Tibial nerve (tissue), 4 donors: ENCODE results near the gene GSTCD. TPM values are rescaled to one million over a fixed set of nuclear protein-coding genes. Genes with fewer than 3 reads are reported as not detected.
"Not testable (repeated sequence)": the region's sequence is repeated elsewhere in the genome, so short reads cannot be mapped to it uniquely, and the experiment has no call there.

Experiments
- DNase-seq, 2 donors: peaks; one replicate each; pipeline ENCODE4 v3.0.0-alpha.2; 2019; ENCODE audit warnings: low spot score in 2 of 2
- H3K27ac ChIP-seq, 4 donors: fragments of 200-600 bp; sonication (generic) in 3 of 4; one replicate each; pipeline ENCODE4 v1.5.1; 2017 to 2019; ENCODE audit warnings: mild to moderate bottlenecking in 1 of 4
- H3K27me3 ChIP-seq, 2 donors: fragments of 200-600 bp; sonication (generic) in 1 of 2; one replicate each; pipeline versions ENCODE4 v1.5.1 to v1.6.0; 2017 to 2019
- H3K36me3 ChIP-seq, 3 donors: fragments of 200-600 bp; sonication (generic); one replicate each; pipeline ENCODE4 v1.5.1; 2018 to 2019
- H3K4me1 ChIP-seq, 4 donors: fragments of 200-600 bp; sonication (generic) in 3 of 4; one replicate each; pipeline ENCODE4 v1.5.1; 2017 to 2019
- H3K4me3 ChIP-seq, 4 donors: fragments of 200-600 bp; sonication (generic) in 3 of 4; one replicate each; pipeline ENCODE4 v1.5.1; 2017 to 2019; ENCODE audit warnings: mild to moderate bottlenecking in 1 of 4, moderate library complexity in 1 of 4
- H3K9me3 ChIP-seq, 4 donors: fragments of 200-600 bp; sonication (generic) in 3 of 4; one replicate each; pipeline ENCODE4 v1.5.1; 2017 to 2019
- CTCF ChIP-seq, 5 experiments: fragments of 200-600 bp in 3 of 5; fragments of 450-650 bp in 2 of 5; sonication (generic) in 3 of 5; IDR thresholded peaks; one replicate each; pipeline ENCODE4 v1.5.1; 2016 to 2019; ENCODE audit warnings: antibody characterized with exemption in 5 of 5, mild to moderate bottlenecking in 3 of 5, moderate library complexity in 2 of 5
- EP300 ChIP-seq, 2 donors: sonication (generic); formaldehyde crosslinking; IDR thresholded peaks; one replicate each; pipeline ENCODE4 v1.6.1; 2017; ENCODE audit warnings: antibody characterized with exemption in 2 of 2, mild to moderate bottlenecking in 1 of 2
- POLR2A ChIP-seq, 2 donors: fragments of 450-650 bp; IDR thresholded peaks; one replicate each; pipeline ENCODE4 v1.6.1; 2017; ENCODE audit warnings: antibody characterized with exemption in 2 of 2, mild to moderate bottlenecking in 2 of 2, moderate library complexity in 2 of 2
- WGBS, 2 donors: methylation state at CpG; one replicate each; pipeline ENCODE4 v1.1.5; 2018; 5-methylcytosine and 5-hydroxymethylcytosine counted together
- total RNA-seq, 4 donors: library from RNA; depleted of rRNA; stranded (reverse); fragments of >200 nt; gene quantifications; one replicate each; pipeline ENCODE4 v1.1.0, GENCODE V29; 2016

Gene GSTCD
- total RNA-seq, 4 donors from 2014 or later, result 11.6 to 23.4 (median 13.7) TPM

- 75 to 78% methylated on average over 1 of the region's 1 CpG for WGBS, 2 donors
- Histone ChIP-seq H3K27ac (no peak overlapping the region), H3K4me1 (peaks cover 0 to 12% (median 0%) of the 10 kb centered on the region in 4 donors), H3K27me3 (no peaks in the 10 kb centered on the region), H3K4me3 (no peak overlapping the region), H3K9me3 (no peaks in the 10 kb centered on the region), H3K36me3 (peaks cover 0 to 8% (median 0%) of the 10 kb centered on the region in 3 donors)
- DNase-seq, result no peak
- TF ChIP-seq EP300 (IDR thresholded peaks at IDR 0.05), result no peak
- no peak for TF ChIP-seq CTCF (IDR thresholded peaks at IDR 0.05)
- no peak for TF ChIP-seq POLR2A (IDR thresholded peaks at IDR 0.05)
Measured at GRCh38 chr4:105714932-105715331, 6.3 kb downstream of the GSTCD start.

- Histone ChIP-seq H3K27me3 (no peaks in the 10 kb centered on the region), H3K27ac (no peak overlapping the region), H3K9me3 (no peaks in the 10 kb centered on the region), H3K36me3 (peaks cover 0 to 16% (median 0%) of the 10 kb centered on the region in 3 donors), H3K4me3 (no peak overlapping the region), H3K4me1 (peaks cover 0 to 11% (median 0%) of the 10 kb centered on the region in 4 donors)
- no peak for DNase-seq
- WGBS, 2 donors, result 48% methylated on average over 4 of the region's 4 CpGs
- no peak for TF ChIP-seq EP300 (IDR thresholded peaks at IDR 0.05)
- TF ChIP-seq CTCF (IDR thresholded peaks at IDR 0.05), result peak; percentile 34 to 49 (median 44)
Measured at GRCh38 chr4:105715692-105716278, 7.2 kb downstream of the GSTCD start.

GRCh38 chr4:105719204-105719603, 10.6 kb downstream of the GSTCD start:
- 79 to 80% methylated on average over 2 of the region's 2 CpGs for WGBS, 2 donors
- Histone ChIP-seq H3K4me3 (no peak overlapping the region), H3K27ac (no peak overlapping the region), H3K4me1 (peaks cover 0 to 11% (median 0%) of the 10 kb centered on the region in 4 donors), H3K9me3 (no peaks in the 10 kb centered on the region), H3K27me3 (no peaks in the 10 kb centered on the region), H3K36me3 (peaks cover 0 to 20% (median 0%) of the 10 kb centered on the region in 3 donors)
- TF ChIP-seq CTCF (IDR thresholded peaks at IDR 0.05) (no peak), EP300 (IDR thresholded peaks at IDR 0.05) (no peak), POLR2A (IDR thresholded peaks at IDR 0.05) (no peak)
- no peak for DNase-seq

- Histone ChIP-seq H3K9me3 (peaks cover 0 to 10% (median 0%) of the 10 kb centered on the region in 4 donors), H3K36me3 (peaks cover 0 to 40% (median 0%) of the 10 kb centered on the region in 3 donors), H3K4me3 (no peak overlapping the region), H3K27me3 (no peaks in the 10 kb centered on the region), H3K27ac (no peak overlapping the region), H3K4me1 (no peaks in the 10 kb centered on the region)
- TF ChIP-seq CTCF (IDR thresholded peaks at IDR 0.05), result no peak
- TF ChIP-seq POLR2A (IDR thresholded peaks at IDR 0.05), result no peak
- no peak for TF ChIP-seq EP300 (IDR thresholded peaks at IDR 0.05)
- DNase-seq, result no peak
- 94 to 95% methylated on average over 2 of the region's 2 CpGs for WGBS, 2 donors
Measured at GRCh38 chr4:105725623-105726022, 17.0 kb downstream of the GSTCD start.

- 97 to 98% methylated on average over 4 of the region's 4 CpGs for WGBS, 2 donors
- H3K27me3 ChIP-seq, H3K4me3 ChIP-seq, H3K27ac ChIP-seq, H3K4me1 ChIP-seq, DNase-seq: not testable (repeated sequence)
- Histone ChIP-seq H3K36me3 (peaks cover 0 to 61% (median 0%) of the 10 kb centered on the region in 3 donors), H3K9me3 (peaks cover 0 to 34% (median 0%) of the 10 kb centered on the region in 4 donors)
Measured at GRCh38 chr4:105729895-105730294, 21.3 kb downstream of the GSTCD start.

GRCh38 chr4:105735217-105735616, 26.6 kb downstream of the GSTCD start:
- peaks cover 0 to 51% (median 12%) of the 10 kb centered on the region in 4 donors for H3K9me3 ChIP-seq
- 94 to 97% methylated on average over 10 of the region's 10 CpGs for WGBS, 2 donors
- not testable (repeated sequence) for H3K4me3 ChIP-seq, DNase-seq, H3K27ac ChIP-seq, H3K4me1 ChIP-seq, H3K27me3 ChIP-seq
- H3K36me3 ChIP-seq, result peaks cover 0 to 80% (median 0%) of the 10 kb centered on the region in 3 donors
